PFSK-1 (cell line): ENCODE data around the gene SNTN.

ENCODE experiments used
- FOXP2 ChIP-seq: optimal IDR thresholded peaks from 2 replicates; pipeline ENCODE3; 2011; ENCODE audit warnings: borderline replicate concordance, control low read depth, inconsistent platforms; ENCODE audit not compliant: insufficient read depth; ENCODE audit errors: extremely low read length, extremely low read depth
- POLR2AphosphoS5 ChIP-seq: IDR thresholded peaks from 2 replicates; pipeline ENCODE4 v1.6.1; 2012; ENCODE audit warnings: low read depth, mild to moderate bottlenecking, control low read depth, low read length, moderate library complexity
- SIN3A ChIP-seq: IDR thresholded peaks from 2 replicates; pipeline ENCODE4 v1.6.1; 2012; ENCODE audit warnings: mild to moderate bottlenecking, low read length, moderate library complexity, borderline replicate concordance; ENCODE audit not compliant: insufficient read depth
- TAF1 ChIP-seq: IDR thresholded peaks from 2 replicates; pipeline ENCODE4 v1.6.1; 2012; ENCODE audit warnings: low read length, control low read depth, borderline replicate concordance; ENCODE audit not compliant: insufficient read depth
- TF ChIP-seq, protein P1 (sequence below), 2 experiments: IDR thresholded peaks; 2 replicates each; pipeline versions ENCODE4 v1.6.1 to v1.8.0; 2011 to 2012; ENCODE audit warnings: low read depth in 2 of 2, low read length in 2 of 2, control low read depth in 1 of 2, inconsistent platforms in 1 of 2, mild to moderate bottlenecking in 1 of 2, moderate library complexity in 1 of 2; ENCODE audit not compliant: insufficient read depth in 1 of 2

The SNTN gene

DNA sequence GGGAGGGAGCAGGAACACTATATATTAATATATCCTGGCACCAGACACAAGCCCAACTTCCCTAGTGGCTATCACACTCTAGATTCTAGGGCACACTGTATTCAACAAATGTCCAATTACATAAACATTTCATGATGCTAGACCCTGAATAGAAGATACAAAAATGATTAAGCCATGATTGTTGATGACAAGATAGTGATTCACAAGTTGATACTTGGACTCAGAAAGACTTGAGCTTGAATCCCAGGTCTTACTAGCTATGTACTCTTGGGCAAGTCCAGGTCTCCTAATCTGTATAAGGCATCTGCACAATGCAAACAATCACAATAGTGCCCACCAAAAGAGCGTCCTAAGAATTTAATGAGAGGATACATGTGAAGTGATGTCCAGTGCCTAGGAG lies 10.0 kb upstream of the SNTN start:
- no peak for TF ChIP-seq POLR2AphosphoS5
- TF ChIP-seq TAF1, result no peak
- TF ChIP-seq, protein P1, sequence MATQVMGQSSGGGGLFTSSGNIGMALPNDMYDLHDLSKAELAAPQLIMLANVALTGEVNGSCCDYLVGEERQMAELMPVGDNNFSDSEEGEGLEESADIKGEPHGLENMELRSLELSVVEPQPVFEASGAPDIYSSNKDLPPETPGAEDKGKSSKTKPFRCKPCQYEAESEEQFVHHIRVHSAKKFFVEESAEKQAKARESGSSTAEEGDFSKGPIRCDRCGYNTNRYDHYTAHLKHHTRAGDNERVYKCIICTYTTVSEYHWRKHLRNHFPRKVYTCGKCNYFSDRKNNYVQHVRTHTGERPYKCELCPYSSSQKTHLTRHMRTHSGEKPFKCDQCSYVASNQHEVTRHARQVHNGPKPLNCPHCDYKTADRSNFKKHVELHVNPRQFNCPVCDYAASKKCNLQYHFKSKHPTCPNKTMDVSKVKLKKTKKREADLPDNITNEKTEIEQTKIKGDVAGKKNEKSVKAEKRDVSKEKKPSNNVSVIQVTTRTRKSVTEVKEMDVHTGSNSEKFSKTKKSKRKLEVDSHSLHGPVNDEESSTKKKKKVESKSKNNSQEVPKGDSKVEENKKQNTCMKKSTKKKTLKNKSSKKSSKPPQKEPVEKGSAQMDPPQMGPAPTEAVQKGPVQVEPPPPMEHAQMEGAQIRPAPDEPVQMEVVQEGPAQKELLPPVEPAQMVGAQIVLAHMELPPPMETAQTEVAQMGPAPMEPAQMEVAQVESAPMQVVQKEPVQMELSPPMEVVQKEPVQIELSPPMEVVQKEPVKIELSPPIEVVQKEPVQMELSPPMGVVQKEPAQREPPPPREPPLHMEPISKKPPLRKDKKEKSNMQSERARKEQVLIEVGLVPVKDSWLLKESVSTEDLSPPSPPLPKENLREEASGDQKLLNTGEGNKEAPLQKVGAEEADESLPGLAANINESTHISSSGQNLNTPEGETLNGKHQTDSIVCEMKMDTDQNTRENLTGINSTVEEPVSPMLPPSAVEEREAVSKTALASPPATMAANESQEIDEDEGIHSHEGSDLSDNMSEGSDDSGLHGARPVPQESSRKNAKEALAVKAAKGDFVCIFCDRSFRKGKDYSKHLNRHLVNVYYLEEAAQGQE (IDR thresholded peaks at IDR 0.05; ENCODE audit: insufficient read depth in 1 of 2, low read depth in 2 of 2, low read length in 2 of 2), result no peak
- TF ChIP-seq SIN3A, result no peak
- no peak for TF ChIP-seq FOXP2

DNA sequence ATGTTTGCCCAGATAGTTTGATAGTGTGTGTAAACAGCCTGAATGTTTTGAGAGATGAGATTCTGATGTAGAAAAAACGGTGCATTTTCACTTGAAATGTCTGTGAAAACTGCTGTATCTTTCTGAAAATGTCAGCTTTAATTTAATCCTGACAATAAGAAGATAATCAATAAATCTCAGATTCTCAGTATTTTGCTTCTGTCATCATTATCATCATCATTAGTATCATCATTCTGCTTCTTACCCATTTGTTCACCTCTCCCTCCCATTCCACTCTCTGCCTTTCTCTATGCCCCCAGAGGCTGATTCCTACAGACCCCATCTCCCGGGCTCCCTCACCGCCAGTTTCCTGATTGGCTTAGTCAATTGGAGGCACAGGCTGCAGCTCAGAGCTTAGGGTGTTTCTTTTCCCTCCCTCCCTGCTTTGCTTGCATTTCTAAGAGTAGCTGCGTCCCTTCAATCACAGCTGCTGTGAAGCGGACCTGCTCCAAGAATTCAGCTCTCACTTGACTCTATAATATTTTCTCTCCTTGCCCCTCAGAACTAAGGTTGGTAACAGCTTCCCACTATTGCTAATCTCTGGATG lies 8.2 kb upstream of the SNTN start:
- TF ChIP-seq TAF1, result no peak
- TF ChIP-seq SIN3A, result no peak
- TF ChIP-seq, protein P1 (IDR thresholded peaks at IDR 0.05; ENCODE audit: insufficient read depth in 1 of 2, low read depth in 2 of 2, low read length in 2 of 2), result no peak

DNA sequence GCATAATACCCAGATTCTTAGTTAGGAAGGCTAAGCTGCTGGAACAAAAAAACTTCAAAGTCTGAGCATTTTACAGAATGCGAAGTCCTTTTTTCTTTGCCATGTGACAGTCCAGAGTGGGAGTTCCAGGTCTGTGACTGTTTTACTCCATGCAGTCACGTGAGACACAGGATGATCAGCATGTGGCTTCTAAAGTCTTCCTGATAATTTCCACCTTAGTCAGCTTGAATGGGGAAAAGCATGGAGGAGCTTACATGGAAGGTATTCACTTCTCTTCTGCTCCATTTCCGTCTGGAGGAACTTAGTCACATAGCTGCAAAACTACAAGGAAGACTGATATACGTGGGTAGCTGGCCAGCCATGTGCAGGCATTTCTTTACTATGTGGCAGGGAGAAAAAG lies 1.7 kb downstream of the SNTN start:
- TF ChIP-seq TAF1, result no peak
- TF ChIP-seq POLR2AphosphoS5, result no peak
- no peak for TF ChIP-seq SIN3A
- no peak for TF ChIP-seq FOXP2
- TF ChIP-seq, protein P1 (IDR thresholded peaks at IDR 0.05; ENCODE audit: insufficient read depth in 1 of 2, low read depth in 2 of 2, low read length in 2 of 2), result no peak

DNA sequence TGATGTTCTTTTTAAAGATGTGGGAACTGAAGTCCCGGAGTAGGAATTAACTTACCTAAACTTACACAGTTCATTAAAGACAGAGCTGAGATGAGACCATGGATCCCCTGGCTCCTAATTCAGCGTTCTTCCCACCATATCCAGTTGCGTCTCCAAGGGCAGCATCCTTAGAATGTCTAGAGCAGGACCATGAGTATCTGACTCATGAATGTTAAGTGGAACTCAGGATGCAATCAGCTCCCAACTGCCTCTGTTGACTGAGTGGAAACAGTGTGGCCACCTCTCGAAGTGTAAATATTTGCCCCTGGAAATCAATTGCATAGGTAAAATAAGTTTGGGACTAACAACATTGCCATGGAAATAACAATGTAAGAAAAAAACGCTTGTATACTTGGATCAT lies 2.5 kb downstream of the SNTN start:
- TF ChIP-seq FOXP2 (no peak), TAF1 (no peak), SIN3A (no peak), POLR2AphosphoS5 (no peak)
- TF ChIP-seq, protein P1 (IDR thresholded peaks at IDR 0.05; ENCODE audit: insufficient read depth in 1 of 2, low read depth in 2 of 2, low read length in 2 of 2), result no peak

DNA sequence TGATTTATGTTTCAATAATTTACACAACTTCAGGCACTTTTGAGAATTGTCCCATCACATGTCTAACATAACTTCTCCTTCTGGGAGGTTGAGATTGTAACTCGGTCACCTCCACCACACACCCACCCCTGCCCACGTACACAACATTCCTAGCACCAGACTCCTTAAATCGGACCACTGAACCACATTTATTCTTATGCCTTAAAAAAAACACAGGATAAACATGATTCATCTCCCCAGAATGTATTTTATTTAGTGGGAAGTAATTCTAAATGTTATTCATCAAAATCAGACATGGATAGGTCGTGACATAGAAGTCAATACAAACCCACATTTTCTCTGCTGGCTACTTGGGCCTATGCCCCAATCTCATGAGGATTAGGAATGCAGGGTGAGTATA lies 3.0 kb downstream of the SNTN start:
- TF ChIP-seq TAF1 (no peak), POLR2AphosphoS5 (no peak), SIN3A (no peak), FOXP2 (no peak)
- TF ChIP-seq, protein P1 (IDR thresholded peaks at IDR 0.05; ENCODE audit: insufficient read depth in 1 of 2, low read depth in 2 of 2, low read length in 2 of 2), result no peak
